ENCODE results near the gene FIG4.

Gene FIG4

GRCh38 chr6:109690737-109691621, at the start of gene FIG4, which contains the start of gene AK9:
TSS of gene FIG4 (plus strand) at chr6:109691296. CDS start at chr6:109691436, 140 bp downstream.
TSS of gene AK9 (minus strand) at chr6:109691202. CDS start at chr6:109675745, 15,457 bp downstream.
- Histone ChIP-seq H3K4me1 (ENCODE audit: insufficient read depth, low read length) (peaks cover 12% of the 10 kb centered on the region), H3K9ac (ENCODE audit: low read length) (peak within 1 kb of the TSS; percentile 92), H3K27me3 (ENCODE audit: control insufficient read depth in 1 of 2, insufficient read depth in 2 of 2, low read length in 2 of 2) (no peaks in the 10 kb centered on the region)

DNA sequence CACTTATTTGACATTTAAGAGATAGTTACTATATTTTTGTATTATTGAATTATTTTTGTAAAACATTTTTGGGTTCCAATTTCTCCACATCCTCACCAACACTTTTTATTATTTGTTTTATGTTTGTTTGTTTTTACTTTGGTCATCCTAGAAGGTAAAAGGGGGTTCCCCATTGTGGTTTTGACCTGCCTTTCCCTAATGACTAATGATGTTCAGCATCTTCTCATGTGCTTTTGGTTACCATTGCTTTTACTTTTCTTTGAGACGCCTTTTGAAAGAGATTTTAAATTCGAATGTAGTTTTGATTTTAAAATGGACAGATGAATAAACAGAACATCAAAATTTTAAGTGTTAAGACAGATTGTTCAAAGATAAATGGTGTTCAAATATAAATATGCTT, 47.0 kb upstream of the FIG4 start:
- Histone ChIP-seq H3K9me3 (ENCODE audit: low read length) (no peaks in the 10 kb centered on the region), H3K27ac (ENCODE audit: low read depth, low read length) (no peak overlapping the region), H3K36me3 (ENCODE audit: insufficient read depth, low read length) (no peaks in the 10 kb centered on the region), H3K4me1 (ENCODE audit: insufficient read depth, low read length) (no peaks in the 10 kb centered on the region), H3K27me3 (ENCODE audit: control insufficient read depth in 1 of 2, insufficient read depth in 2 of 2, low read length in 2 of 2) (no peaks in the 10 kb centered on the region), H3K9ac (ENCODE audit: low read length) (no peak overlapping the region), H3K4me3 (ENCODE audit: low read depth in 1 of 2, low read length in 2 of 2) (no peak overlapping the region)

More at GRCh38 chr6:109690737-109691621, at the start of gene FIG4, which contains the start of gene AK9:
- peak within 1 kb of the TSS; percentile 85 for H3K27ac ChIP-seq (ENCODE audit: low read depth, low read length)
- H3K36me3 ChIP-seq (ENCODE audit: insufficient read depth, low read length): no peaks in the 10 kb centered on the region
- H3K4me3 ChIP-seq (ENCODE audit: low read depth in 1 of 2, low read length in 2 of 2): peak within 1 kb of the TSS; percentile 71 to 87
- no peaks in the 10 kb centered on the region for H3K9me3 ChIP-seq (ENCODE audit: low read length)

GRCh38 chr6:109653264-109653663, 37.8 kb upstream of the FIG4 start:
- no peak overlapping the region for H3K27ac ChIP-seq (ENCODE audit: low read depth, low read length)
- H3K36me3 ChIP-seq (ENCODE audit: insufficient read depth, low read length): no peaks in the 10 kb centered on the region
- H3K4me1 ChIP-seq (ENCODE audit: insufficient read depth, low read length): no peaks in the 10 kb centered on the region
- no peak overlapping the region for H3K9ac ChIP-seq (ENCODE audit: low read length)
- no peaks in the 10 kb centered on the region for H3K27me3 ChIP-seq (ENCODE audit: control insufficient read depth in 1 of 2, insufficient read depth in 2 of 2, low read length in 2 of 2)
- H3K9me3 ChIP-seq (ENCODE audit: low read length): no peaks in the 10 kb centered on the region
- H3K4me3 ChIP-seq (ENCODE audit: low read depth in 1 of 2, low read length in 2 of 2): no peak overlapping the region

GRCh38 chr6:109655761-109656262, 35.3 kb upstream of the FIG4 start:
- Histone ChIP-seq H3K4me1 (ENCODE audit: insufficient read depth, low read length) (no peaks in the 10 kb centered on the region), H3K4me3 (ENCODE audit: low read depth in 1 of 2, low read length in 2 of 2) (no peak overlapping the region), H3K27ac (ENCODE audit: low read depth, low read length) (no peak overlapping the region), H3K36me3 (ENCODE audit: insufficient read depth, low read length) (no peaks in the 10 kb centered on the region), H3K9me3 (ENCODE audit: low read length) (no peaks in the 10 kb centered on the region), H3K27me3 (ENCODE audit: control insufficient read depth in 1 of 2, insufficient read depth in 2 of 2, low read length in 2 of 2) (no peaks in the 10 kb centered on the region), H3K9ac (ENCODE audit: low read length) (no peak overlapping the region)

GRCh38 chr6:109660526-109661320, 30.4 kb upstream of the FIG4 start:
- Histone ChIP-seq H3K9me3 (ENCODE audit: low read length) (no peaks in the 10 kb centered on the region), H3K36me3 (ENCODE audit: insufficient read depth, low read length) (no peaks in the 10 kb centered on the region), H3K4me3 (ENCODE audit: low read depth in 1 of 2, low read length in 2 of 2) (no peak overlapping the region), H3K27ac (ENCODE audit: low read depth, low read length) (no peak overlapping the region), H3K27me3 (ENCODE audit: control insufficient read depth in 1 of 2, insufficient read depth in 2 of 2, low read length in 2 of 2) (no peaks in the 10 kb centered on the region), H3K4me1 (ENCODE audit: insufficient read depth, low read length) (no peaks in the 10 kb centered on the region), H3K9ac (ENCODE audit: low read length) (no peak overlapping the region)

DNA sequence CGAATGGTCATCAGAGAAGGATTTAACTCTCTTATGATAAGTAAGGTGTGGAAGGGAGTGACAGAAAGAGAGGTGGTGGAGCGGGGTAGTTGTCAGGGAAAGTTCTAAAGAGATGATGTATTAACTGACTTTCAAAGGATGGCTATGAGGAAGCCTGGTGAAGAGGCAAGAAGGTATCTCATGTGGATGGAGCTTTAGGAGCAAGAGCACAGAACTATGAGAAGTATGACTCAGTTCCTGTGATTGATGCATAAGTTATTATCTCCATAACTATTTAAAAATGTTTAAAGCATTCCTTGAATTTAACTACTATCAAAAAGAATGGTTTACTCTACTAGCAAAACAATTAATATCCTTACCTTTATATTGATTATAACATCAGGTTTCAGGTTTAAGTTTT, 28.9 kb upstream of the FIG4 start:
- Histone ChIP-seq H3K4me1 (ENCODE audit: insufficient read depth, low read length) (no peaks in the 10 kb centered on the region), H3K9ac (ENCODE audit: low read length) (no peak overlapping the region), H3K27ac (ENCODE audit: low read depth, low read length) (no peak overlapping the region), H3K27me3 (ENCODE audit: control insufficient read depth in 1 of 2, insufficient read depth in 2 of 2, low read length in 2 of 2) (no peaks in the 10 kb centered on the region), H3K9me3 (ENCODE audit: low read length) (no peaks in the 10 kb centered on the region), H3K4me3 (ENCODE audit: low read depth in 1 of 2, low read length in 2 of 2) (no peak overlapping the region), H3K36me3 (ENCODE audit: insufficient read depth, low read length) (no peaks in the 10 kb centered on the region)

- no peak overlapping the region for H3K4me3 ChIP-seq (ENCODE audit: low read depth in 1 of 2, low read length in 2 of 2)
- no peaks in the 10 kb centered on the region for H3K9me3 ChIP-seq (ENCODE audit: low read length)
- no peak overlapping the region for H3K27ac ChIP-seq (ENCODE audit: low read depth, low read length)
- no peak overlapping the region for H3K9ac ChIP-seq (ENCODE audit: low read length)
- no peaks in the 10 kb centered on the region for H3K4me1 ChIP-seq (ENCODE audit: insufficient read depth, low read length)
- no peaks in the 10 kb centered on the region for H3K36me3 ChIP-seq (ENCODE audit: insufficient read depth, low read length)
- H3K27me3 ChIP-seq (ENCODE audit: control insufficient read depth in 1 of 2, insufficient read depth in 2 of 2, low read length in 2 of 2): no peaks in the 10 kb centered on the region
Measured at GRCh38 chr6:109669811-109670210, 21.3 kb upstream of the FIG4 start.

DNA sequence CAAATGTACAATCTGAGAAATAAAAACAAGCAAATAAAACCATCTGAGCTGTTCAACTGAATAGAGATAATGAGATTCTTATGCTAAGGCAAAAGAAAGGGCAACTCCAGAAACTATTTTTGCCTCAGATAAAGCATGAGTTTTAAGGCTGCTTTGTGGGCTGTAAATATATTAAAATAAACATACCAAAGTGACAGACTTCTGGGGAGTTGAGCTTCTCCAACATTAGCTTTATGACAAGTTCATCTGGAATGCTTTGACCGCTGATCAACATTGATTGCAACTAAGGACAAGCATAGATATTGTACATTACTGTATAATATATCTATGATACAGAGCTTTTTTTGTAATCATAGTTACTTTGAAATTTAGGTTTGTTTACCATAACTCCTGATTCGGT, 19.4 kb upstream of the FIG4 start:
- Histone ChIP-seq H3K4me3 (ENCODE audit: low read depth in 1 of 2, low read length in 2 of 2) (no peak overlapping the region), H3K27me3 (ENCODE audit: control insufficient read depth in 1 of 2, insufficient read depth in 2 of 2, low read length in 2 of 2) (no peaks in the 10 kb centered on the region), H3K9ac (ENCODE audit: low read length) (no peak overlapping the region), H3K27ac (ENCODE audit: low read depth, low read length) (no peak overlapping the region), H3K9me3 (ENCODE audit: low read length) (no peaks in the 10 kb centered on the region), H3K36me3 (ENCODE audit: insufficient read depth, low read length) (no peaks in the 10 kb centered on the region), H3K4me1 (ENCODE audit: insufficient read depth, low read length) (no peaks in the 10 kb centered on the region)

GRCh38 chr6:109672175-109672574, 18.9 kb upstream of the FIG4 start:
- Histone ChIP-seq H3K9me3 (ENCODE audit: low read length) (no peaks in the 10 kb centered on the region), H3K27me3 (ENCODE audit: control insufficient read depth in 1 of 2, insufficient read depth in 2 of 2, low read length in 2 of 2) (no peaks in the 10 kb centered on the region), H3K27ac (ENCODE audit: low read depth, low read length) (no peak overlapping the region), H3K4me3 (ENCODE audit: low read depth in 1 of 2, low read length in 2 of 2) (no peak overlapping the region), H3K4me1 (ENCODE audit: insufficient read depth, low read length) (no peaks in the 10 kb centered on the region), H3K9ac (ENCODE audit: low read length) (no peak overlapping the region), H3K36me3 (ENCODE audit: insufficient read depth, low read length) (no peaks in the 10 kb centered on the region)

DNA sequence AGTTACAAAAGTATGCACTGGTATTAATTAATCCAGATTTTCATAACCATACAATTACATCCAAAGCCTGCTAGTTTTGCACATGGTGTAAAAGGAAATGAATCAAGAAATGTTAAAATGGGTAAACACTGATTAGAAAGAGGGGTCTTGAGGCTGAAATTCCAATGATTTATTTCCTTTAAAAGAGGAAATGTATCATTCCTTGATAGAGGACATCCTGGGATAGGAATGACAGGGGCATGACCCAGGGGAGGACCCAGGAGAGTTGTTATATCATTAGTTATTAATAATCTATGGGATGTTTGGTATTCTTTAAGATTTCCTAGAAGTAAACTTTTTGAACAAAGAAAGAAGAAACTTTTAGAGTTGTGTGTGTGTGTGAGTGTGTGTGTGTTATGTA, 18.3 kb upstream of the FIG4 start:
- no peak overlapping the region for H3K27ac ChIP-seq (ENCODE audit: low read depth, low read length)
- H3K9me3 ChIP-seq (ENCODE audit: low read length): no peaks in the 10 kb centered on the region
- no peak overlapping the region for H3K9ac ChIP-seq (ENCODE audit: low read length)
- H3K36me3 ChIP-seq (ENCODE audit: insufficient read depth, low read length): no peaks in the 10 kb centered on the region
- H3K4me3 ChIP-seq (ENCODE audit: low read depth in 1 of 2, low read length in 2 of 2): no peak overlapping the region
- no peaks in the 10 kb centered on the region for H3K4me1 ChIP-seq (ENCODE audit: insufficient read depth, low read length)
- H3K27me3 ChIP-seq (ENCODE audit: control insufficient read depth in 1 of 2, insufficient read depth in 2 of 2, low read length in 2 of 2): no peaks in the 10 kb centered on the region

- no peaks in the 10 kb centered on the region for H3K9me3 ChIP-seq (ENCODE audit: low read length)
- no peak overlapping the region for H3K9ac ChIP-seq (ENCODE audit: low read length)
- H3K36me3 ChIP-seq (ENCODE audit: insufficient read depth, low read length): no peaks in the 10 kb centered on the region
- no peaks in the 10 kb centered on the region for H3K4me1 ChIP-seq (ENCODE audit: insufficient read depth, low read length)
- no peak overlapping the region for H3K4me3 ChIP-seq (ENCODE audit: low read depth in 1 of 2, low read length in 2 of 2)
- no peaks in the 10 kb centered on the region for H3K27me3 ChIP-seq (ENCODE audit: control insufficient read depth in 1 of 2, insufficient read depth in 2 of 2, low read length in 2 of 2)
- no peak overlapping the region for H3K27ac ChIP-seq (ENCODE audit: low read depth, low read length)
Measured at GRCh38 chr6:109676724-109677123, 14.4 kb upstream of the FIG4 start.
